ENCODE data around the gene GPR25. TPM values are rescaled to one million over a fixed set of nuclear protein-coding genes. Genes with fewer than 3 reads are reported as not detected.

Gene GPR25
- total RNA-seq, 4 donors from 2014 or later, result not detected

- Histone ChIP-seq H3K27ac (replicated peaks in 1 of 4) (no peak overlapping the region), H3K9me3 (no peaks in the 10 kb centered on the region), H3K4me1 (no peaks in the 10 kb centered on the region), H3K36me3 (no peaks in the 10 kb centered on the region), H3K4me3 (no peak overlapping the region), H3K27me3 (no peaks in the 10 kb centered on the region)
- no peak for TF ChIP-seq POLR2A (IDR thresholded peaks at IDR 0.05; ENCODE audit: low read depth)
- TF ChIP-seq CTCF (IDR thresholded peaks at IDR 0.05), result no peak
- no peak for TF ChIP-seq EP300 (IDR thresholded peaks at IDR 0.05)
- no peak for TF ChIP-seq POLR2AphosphoS5 (IDR thresholded peaks at IDR 0.05)
- intact Hi-C loops (cut with DNase I), result no loop called here
- no peak for DNase-seq (ENCODE audit: extremely low spot score)
- WGBS, result 92% methylated on average over 13 of the region's 16 CpGs
Observed at GRCh38 chr1:200899954-200900867, 27.4 kb downstream of the GPR25 start.

GRCh38 chr1:200900877-200901276, 28.1 kb downstream of the GPR25 start:
- no peak overlapping the region for H3K27ac ChIP-seq (replicated peaks in 1 of 4)
- H3K36me3 ChIP-seq, result no peaks in the 10 kb centered on the region
- H3K4me1 ChIP-seq, result no peaks in the 10 kb centered on the region
- no peak overlapping the region for H3K4me3 ChIP-seq
- no peaks in the 10 kb centered on the region for H3K9me3 ChIP-seq
- intact Hi-C loops (cut with DNase I), result no loop called here
- DNase-seq (ENCODE audit: extremely low spot score), result no peak
- TF ChIP-seq POLR2A (IDR thresholded peaks at IDR 0.05; ENCODE audit: low read depth) (no peak), CTCF (IDR thresholded peaks at IDR 0.05) (no peak), POLR2AphosphoS5 (IDR thresholded peaks at IDR 0.05) (no peak), EP300 (IDR thresholded peaks at IDR 0.05) (no peak)
- H3K27me3 ChIP-seq, result no peaks in the 10 kb centered on the region
- 85% methylated on average over 5 of the region's 17 CpGs for WGBS

GRCh38 chr1:200901350-200901749, 28.6 kb downstream of the GPR25 start:
- Histone ChIP-seq H3K9me3 (no peaks in the 10 kb centered on the region), H3K36me3 (no peaks in the 10 kb centered on the region), H3K4me1 (no peaks in the 10 kb centered on the region), H3K27ac (replicated peaks in 1 of 4) (no peak overlapping the region), H3K27me3 (no peaks in the 10 kb centered on the region), H3K4me3 (no peak overlapping the region)
- TF ChIP-seq CTCF (IDR thresholded peaks at IDR 0.05), result no peak
- no peak for TF ChIP-seq EP300 (IDR thresholded peaks at IDR 0.05)
- TF ChIP-seq POLR2A (IDR thresholded peaks at IDR 0.05; ENCODE audit: low read depth), result no peak
- no peak for TF ChIP-seq POLR2AphosphoS5 (IDR thresholded peaks at IDR 0.05)
- 100% methylated on average over 5 of the region's 5 CpGs for WGBS
- intact Hi-C loops (cut with DNase I), result no loop called here
- no peak for DNase-seq (ENCODE audit: extremely low spot score)

- intact Hi-C loops (cut with DNase I), result no loop called here
- H3K27me3 ChIP-seq, result no peaks in the 10 kb centered on the region
- WGBS, result 71% methylated on average over 7 of the region's 8 CpGs
- TF ChIP-seq POLR2A (IDR thresholded peaks at IDR 0.05; ENCODE audit: low read depth) (no peak), EP300 (IDR thresholded peaks at IDR 0.05) (no peak), POLR2AphosphoS5 (IDR thresholded peaks at IDR 0.05) (no peak), CTCF (IDR thresholded peaks at IDR 0.05) (no peak)
- H3K36me3 ChIP-seq, result no peaks in the 10 kb centered on the region
- H3K9me3 ChIP-seq, result no peaks in the 10 kb centered on the region
- no peaks in the 10 kb centered on the region for H3K4me1 ChIP-seq
- no peak overlapping the region for H3K27ac ChIP-seq (replicated peaks in 1 of 4)
- DNase-seq (ENCODE audit: extremely low spot score), result no peak
- H3K4me3 ChIP-seq, result no peak overlapping the region
Observed at GRCh38 chr1:200901796-200902444, 29.1 kb downstream of the GPR25 start.

Measured in esophagus muscularis mucosa (tissue), 4 donors.